Measurements from ENCODE around the gene ABHD2.

GRCh38 chr15:89192136-89192535, 103.9 kb downstream of the ABHD2 start:
- TF ChIP-seq GATA2 (IDR thresholded peaks at IDR 0.05; ENCODE audit: low read depth, low read length) (peak; percentile 69), GATA3 (IDR thresholded peaks at IDR 0.05; ENCODE audit: low read depth, low read length) (no peak)
